Measurements from ENCODE around the gene DLX1.
A peak's percentile ranks its signal among the peaks of the same experiment; 100 is the strongest.

DLX1 gene

GRCh38 chr2:172088245-172089004 is 3.1 kb downstream of the DLX1 start:
- DNase-seq = no peak

GRCh38 chr2:172089005-172089504 is 3.7 kb downstream of the DLX1 start:
- peak; percentile 45 for DNase-seq

- no peak for DNase-seq
These were observed 4.3 kb downstream of the DLX1 start for GRCh38 chr2:172089633-172090032.

GRCh38 chr2:172090044-172090961 is 5.0 kb downstream of the DLX1 start:
- peak; percentile 57 for DNase-seq

GRCh38 chr2:172091000-172091641 is 5.8 kb downstream of the DLX1 start:
- peak; percentile 56 for DNase-seq

GRCh38 chr2:172091761-172092566 is 6.7 kb downstream of the DLX1 start:
- DNase-seq = no peak

- DNase-seq = peak; percentile 54
These were observed 7.6 kb downstream of the DLX1 start for GRCh38 chr2:172092716-172093415.

- DNase-seq = peak; percentile 43
These were observed 8.3 kb downstream of the DLX1 start for GRCh38 chr2:172093416-172094293.

GRCh38 chr2:172094294-172095145 is 9.2 kb downstream of the DLX1 start:
- no peak for DNase-seq

- peak; percentile 74 for DNase-seq
These were observed 10.0 kb downstream of the DLX1 start for GRCh38 chr2:172095146-172095904.

- DNase-seq = peak; percentile 56
These were observed 10.8 kb downstream of the DLX1 start for GRCh38 chr2:172095905-172096625.

- peak; percentile 62 for DNase-seq
These were observed 11.6 kb downstream of the DLX1 start for GRCh38 chr2:172096626-172097547.

- DNase-seq = no peak
These were observed 12.3 kb downstream of the DLX1 start for GRCh38 chr2:172097557-172098131.

- DNase-seq = no peak
These were observed 13.0 kb downstream of the DLX1 start for GRCh38 chr2:172098287-172098649.

GRCh38 chr2:172098650-172099471 is 13.6 kb downstream of the DLX1 start:
- peak; percentile 67 for DNase-seq

Measured in right forelimb (tissue), 1 donor.